Activated T-helper 2 cell treated with anti-CD3 and anti-CD28 coated beads, Interferon-gamma antibody, Interleukin-2, Interleukin-4, amounts not matched to agents 10 μg/mL and 5 μg/mL and 100 μg/mL, durations not matched to agents 14 hours and 24 hours and 36 hours (primary cell): Measurements from ENCODE around the gene RXRG. TPM values are rescaled to one million over a fixed set of nuclear protein-coding genes. Genes with fewer than 3 reads are reported as not detected.

Experiments used
- DNase-seq: peaks from one replicate; pipeline ENCODE4 v3.0.0; 2021; ENCODE audit warnings: low spot score
- H3K27ac Mint-ChIP-seq: one replicate; pipeline ENCODE4 v1.8.0; 2021; ENCODE audit warnings: mixed read lengths
- H3K27me3 Mint-ChIP-seq: one replicate; pipeline ENCODE4 v1.8.0; 2021; ENCODE audit warnings: low read depth, mixed read lengths
- H3K36me3 Mint-ChIP-seq: one replicate; pipeline ENCODE4 v1.8.0; 2021; ENCODE audit warnings: low read depth, mixed read lengths
- H3K4me1 Mint-ChIP-seq: one replicate; pipeline ENCODE4 v1.8.0; 2021; ENCODE audit warnings: low read depth, mixed read lengths
- H3K4me3 Mint-ChIP-seq: one replicate; pipeline ENCODE4 v1.8.0; 2021; ENCODE audit warnings: low read depth, mild to moderate bottlenecking, moderate library complexity, mixed read lengths
- H3K9me3 Mint-ChIP-seq: one replicate; pipeline ENCODE4 v1.8.0; 2021; ENCODE audit warnings: mixed read lengths
- intact Hi-C: fragments of 100-400 bp; cut with micrococcal nuclease; formaldehyde crosslinking; loops from one replicate; pipeline ENCODE4 v1.15.1; 2023
- total RNA-seq: library from RNA; stranded (reverse); gene quantifications from 2 replicates; pipeline ENCODE4 v1.2.3, GENCODE V29; 2022

Gene RXRG
- total RNA-seq, 1 donor from 2014 or later, result not detected

DNA sequence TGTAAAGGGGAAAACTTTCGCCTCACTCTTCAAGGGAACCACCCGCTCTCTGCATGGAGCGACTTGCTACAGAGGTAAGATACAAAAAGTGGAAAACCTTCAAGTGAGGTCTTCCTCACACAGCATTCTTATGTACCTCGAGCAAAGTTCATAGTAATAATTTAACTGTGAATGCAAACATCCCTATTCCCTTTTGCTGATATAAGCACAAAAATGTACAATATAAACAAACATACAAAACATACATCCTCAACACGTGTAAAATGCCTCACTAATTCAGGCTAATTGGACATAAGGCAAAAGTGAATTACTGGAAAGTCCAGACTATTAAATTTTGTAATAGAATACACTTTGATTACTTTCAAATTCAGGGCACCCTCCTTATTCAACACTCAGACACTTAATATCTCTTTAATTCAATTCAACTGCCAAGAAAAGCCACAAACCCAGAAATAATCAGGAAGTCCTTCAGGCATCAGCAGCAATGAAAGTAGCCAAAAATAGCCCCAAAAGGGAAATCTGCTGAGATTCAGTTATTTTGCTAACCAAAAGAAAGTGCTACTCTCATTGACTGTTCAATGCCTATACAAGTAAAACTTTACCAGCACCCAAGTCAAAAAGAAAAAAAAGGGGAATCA, 73.2 kb downstream of the RXRG start:
- no peak overlapping the region for H3K4me3 Mint-ChIP-seq
- H3K27ac Mint-ChIP-seq, result no peak overlapping the region
- H3K27me3 Mint-ChIP-seq, result peaks cover 68% of the 10 kb centered on the region
- intact Hi-C loops, result no loop called here
- peaks cover 10% of the 10 kb centered on the region for H3K4me1 Mint-ChIP-seq
- H3K36me3 Mint-ChIP-seq, result no peaks in the 10 kb centered on the region
- no peak for DNase-seq
- no peaks in the 10 kb centered on the region for H3K9me3 Mint-ChIP-seq

DNA sequence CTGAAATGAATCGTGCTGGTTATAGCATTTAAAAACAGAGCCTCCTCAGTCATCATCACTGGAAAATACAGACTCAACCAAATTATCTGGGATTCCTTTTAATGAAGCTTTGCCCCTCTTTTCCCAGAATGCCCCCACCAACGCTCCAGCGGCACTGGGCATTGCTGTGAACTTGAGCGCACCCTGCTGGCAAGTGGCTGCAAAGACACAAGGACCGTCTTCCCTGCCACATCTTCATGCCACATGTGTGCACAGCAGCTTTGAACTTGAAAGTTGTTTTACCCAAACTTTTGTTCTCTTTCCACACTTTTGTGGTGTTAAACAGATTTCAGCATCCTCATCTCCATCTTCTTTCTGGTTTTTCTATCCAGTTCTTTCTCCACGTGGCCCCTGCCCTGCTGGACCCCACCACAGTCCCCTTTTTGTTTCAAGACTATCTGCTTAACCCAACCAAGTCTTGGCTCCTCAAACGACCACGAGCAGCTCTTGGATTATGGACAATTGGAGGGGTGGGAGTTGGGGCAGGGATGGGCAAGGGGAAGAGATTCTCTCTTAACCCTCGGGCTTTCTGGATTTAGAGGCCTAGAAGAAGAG, 75.6 kb downstream of the RXRG start:
- Mint-ChIP-seq H3K27ac (no peak overlapping the region), H3K27me3 (peaks cover 62% of the 10 kb centered on the region), H3K36me3 (no peaks in the 10 kb centered on the region), H3K9me3 (no peaks in the 10 kb centered on the region), H3K4me1 (peaks cover 3% of the 10 kb centered on the region), H3K4me3 (no peak overlapping the region)
- intact Hi-C loops, result no loop called here
- peak; percentile 28 for DNase-seq

DNA sequence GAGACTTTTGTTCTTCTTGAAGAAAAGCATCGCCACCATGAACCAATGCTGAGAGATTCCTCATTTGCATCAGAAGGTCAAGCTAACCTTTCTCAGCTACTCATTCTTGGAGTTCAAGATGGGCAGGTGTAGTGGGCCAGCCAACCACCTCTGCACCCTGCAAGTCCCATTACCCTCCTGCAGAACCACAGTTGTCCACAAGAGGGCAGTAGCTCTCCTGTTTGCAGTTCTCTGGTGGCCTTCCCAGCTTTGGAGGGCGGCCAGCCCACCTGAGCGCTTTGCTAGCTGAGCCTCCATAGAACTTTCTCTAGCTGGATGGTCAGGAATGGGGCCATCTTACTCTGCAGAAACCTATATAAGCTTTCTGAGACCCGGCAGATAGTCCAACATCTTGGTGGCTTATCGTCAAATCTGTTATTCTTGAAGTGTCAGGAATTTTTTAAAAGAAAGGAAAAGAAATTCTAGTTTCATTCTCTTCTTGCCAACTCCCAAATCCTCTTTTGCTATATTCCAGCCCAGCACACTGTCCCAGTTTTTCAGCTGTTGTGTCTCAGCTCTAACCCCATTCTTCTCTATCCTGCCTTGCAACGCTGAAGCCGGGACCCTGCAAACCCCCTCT, 77.4 kb downstream of the RXRG start:
- Mint-ChIP-seq H3K36me3 (no peaks in the 10 kb centered on the region), H3K27me3 (peaks cover 52% of the 10 kb centered on the region), H3K4me3 (no peak overlapping the region), H3K4me1 (peaks cover 3% of the 10 kb centered on the region), H3K27ac (no peak overlapping the region), H3K9me3 (no peaks in the 10 kb centered on the region)
- intact Hi-C loops, result no loop called here
- DNase-seq, result peak; percentile 50

DNA sequence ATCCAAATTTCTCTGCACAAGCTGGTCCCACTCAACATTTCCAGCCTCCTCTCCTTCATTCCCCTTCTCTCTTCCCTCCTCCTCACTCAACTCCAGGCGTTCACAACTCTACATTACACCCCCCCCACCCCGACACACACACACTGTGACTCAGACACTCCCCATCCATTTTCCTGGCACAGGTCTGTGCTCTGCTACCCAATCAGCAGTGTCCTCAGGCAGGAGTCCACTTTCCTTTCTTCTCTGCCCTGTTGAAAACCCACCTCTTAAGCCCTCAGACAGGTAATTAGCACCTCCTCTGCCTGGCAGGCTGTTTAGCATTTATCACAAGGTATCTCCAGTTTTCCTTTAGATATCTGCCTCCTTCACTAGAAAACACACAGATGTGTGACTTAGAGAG, 79.6 kb downstream of the RXRG start:
- H3K4me1 Mint-ChIP-seq, result no peaks in the 10 kb centered on the region
- DNase-seq, result no peak
- peaks cover 49% of the 10 kb centered on the region for H3K27me3 Mint-ChIP-seq
- intact Hi-C loops, result no loop called here
- H3K36me3 Mint-ChIP-seq, result no peaks in the 10 kb centered on the region
- H3K9me3 Mint-ChIP-seq, result no peaks in the 10 kb centered on the region
- no peak overlapping the region for H3K27ac Mint-ChIP-seq
- no peak overlapping the region for H3K4me3 Mint-ChIP-seq

DNA sequence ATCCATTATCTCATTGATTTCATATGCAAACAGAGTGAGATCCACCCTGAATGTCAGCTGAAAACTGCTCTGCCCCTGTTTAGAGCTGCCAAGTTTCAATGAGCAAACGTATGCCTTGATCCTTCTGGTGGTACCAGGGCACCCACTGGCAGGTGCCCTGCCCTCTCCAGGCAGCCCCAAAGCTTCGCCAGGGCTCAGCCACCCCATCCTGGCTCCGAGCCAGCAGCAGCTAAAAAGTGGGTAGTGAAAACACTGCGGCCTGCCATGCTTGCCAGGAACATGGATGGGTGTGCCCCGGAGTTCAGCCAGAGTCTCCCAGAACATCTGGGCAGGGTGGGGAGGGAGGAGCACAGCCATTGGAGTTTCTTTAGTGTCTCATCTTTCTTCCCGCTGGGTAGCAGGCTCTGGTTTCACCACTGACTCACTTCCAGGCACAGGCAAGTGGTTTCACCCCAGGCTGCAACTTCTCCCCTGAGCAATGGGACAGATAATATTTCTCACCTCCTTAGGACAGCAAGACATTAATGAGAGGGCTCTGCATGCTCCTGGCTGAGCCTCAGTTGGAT, 80.3 kb downstream of the RXRG start:
- intact Hi-C loops, result no loop called here
- H3K9me3 Mint-ChIP-seq, result no peaks in the 10 kb centered on the region
- H3K36me3 Mint-ChIP-seq, result no peaks in the 10 kb centered on the region
- no peak for DNase-seq
- H3K4me3 Mint-ChIP-seq, result no peak overlapping the region
- peaks cover 55% of the 10 kb centered on the region for H3K27me3 Mint-ChIP-seq
- H3K27ac Mint-ChIP-seq, result no peak overlapping the region
- H3K4me1 Mint-ChIP-seq, result no peaks in the 10 kb centered on the region

DNA sequence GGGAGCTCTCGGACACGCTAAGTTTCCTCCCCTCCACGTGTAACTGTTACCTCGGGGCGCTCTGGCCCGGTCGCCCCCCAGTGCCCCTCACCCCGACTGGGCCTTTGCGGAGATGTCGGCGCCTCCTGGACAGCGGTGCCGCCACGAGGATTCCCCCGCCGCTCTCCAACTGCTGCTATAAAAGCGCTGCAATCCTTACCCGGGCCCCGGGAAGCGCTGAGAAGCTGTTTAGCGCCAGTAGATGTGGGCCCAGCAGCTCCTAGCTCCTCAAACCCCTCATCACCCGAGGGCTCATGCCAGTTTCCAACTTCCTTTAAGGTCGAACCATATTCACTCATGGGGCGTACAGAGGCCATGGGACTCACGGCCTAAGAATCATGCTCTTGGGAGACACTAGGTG, 88.0 kb downstream of the RXRG start:
- Mint-ChIP-seq H3K36me3 (no peaks in the 10 kb centered on the region), H3K27ac (no peak overlapping the region), H3K9me3 (no peaks in the 10 kb centered on the region), H3K4me3 (no peak overlapping the region), H3K27me3 (peaks cover 76% of the 10 kb centered on the region), H3K4me1 (peaks cover 2% of the 10 kb centered on the region)
- intact Hi-C loops, result no loop called here
- DNase-seq, result no peak

DNA sequence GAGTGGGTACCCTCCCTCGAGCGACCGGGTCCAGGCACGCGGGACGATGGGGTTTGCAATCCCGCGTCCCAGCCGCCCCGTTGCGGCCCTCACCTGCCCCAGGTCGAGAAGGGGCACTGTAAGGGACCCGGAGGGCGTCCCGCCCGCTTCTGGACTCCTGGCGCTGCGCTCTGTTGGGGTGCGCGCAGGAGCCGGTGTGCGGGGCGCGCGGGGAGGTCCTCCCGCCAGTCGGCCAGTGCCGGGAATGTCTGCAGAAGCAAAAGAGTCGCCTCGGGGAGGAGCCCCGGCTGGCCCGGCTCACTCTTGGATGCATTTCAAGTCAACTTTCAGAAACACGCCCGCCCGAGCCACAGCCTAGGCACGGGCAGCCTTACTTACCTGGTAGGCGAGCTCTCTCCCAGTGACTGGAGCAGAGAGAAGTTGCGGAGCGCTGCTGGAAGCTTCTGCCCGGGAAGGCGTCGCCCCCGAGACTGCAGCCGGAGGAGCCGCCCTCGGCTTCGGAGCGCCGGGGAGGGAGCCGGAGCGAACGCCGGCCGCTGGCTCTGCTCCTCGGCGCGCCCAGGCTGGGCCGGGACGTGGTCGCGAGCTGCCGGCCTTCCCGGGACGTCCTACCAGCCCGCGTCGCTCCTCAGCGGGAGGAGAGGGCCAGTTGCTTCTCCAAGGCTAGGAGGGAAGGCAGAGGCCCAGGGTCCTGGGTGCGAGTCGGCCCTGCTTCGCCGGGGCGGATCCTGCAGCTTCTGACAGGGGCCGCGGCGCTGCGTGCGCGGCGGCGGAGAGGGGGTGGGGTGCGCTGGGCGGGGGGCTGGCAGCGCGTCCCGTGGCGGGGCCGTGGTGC, 88.7 kb downstream of the RXRG start, which contains the start of gene LMX1A:
LMX1A (minus strand) TSS at position 739 of the 835 bp plus-strand sequence. CDS start 1,156 bp downstream, outside the sequence.
- H3K4me1 Mint-ChIP-seq, result peaks cover 2% of the 10 kb centered on the region
- H3K4me3 Mint-ChIP-seq, result no peak within 1 kb of the TSS
- H3K27me3 Mint-ChIP-seq, result peaks cover 79% of the 10 kb centered on the region
- DNase-seq, result no peak
- H3K36me3 Mint-ChIP-seq, result no peaks in the 10 kb centered on the region
- no peak within 1 kb of the TSS for H3K27ac Mint-ChIP-seq
- intact Hi-C loops, result no loop called here
- H3K9me3 Mint-ChIP-seq, result no peaks in the 10 kb centered on the region

DNA sequence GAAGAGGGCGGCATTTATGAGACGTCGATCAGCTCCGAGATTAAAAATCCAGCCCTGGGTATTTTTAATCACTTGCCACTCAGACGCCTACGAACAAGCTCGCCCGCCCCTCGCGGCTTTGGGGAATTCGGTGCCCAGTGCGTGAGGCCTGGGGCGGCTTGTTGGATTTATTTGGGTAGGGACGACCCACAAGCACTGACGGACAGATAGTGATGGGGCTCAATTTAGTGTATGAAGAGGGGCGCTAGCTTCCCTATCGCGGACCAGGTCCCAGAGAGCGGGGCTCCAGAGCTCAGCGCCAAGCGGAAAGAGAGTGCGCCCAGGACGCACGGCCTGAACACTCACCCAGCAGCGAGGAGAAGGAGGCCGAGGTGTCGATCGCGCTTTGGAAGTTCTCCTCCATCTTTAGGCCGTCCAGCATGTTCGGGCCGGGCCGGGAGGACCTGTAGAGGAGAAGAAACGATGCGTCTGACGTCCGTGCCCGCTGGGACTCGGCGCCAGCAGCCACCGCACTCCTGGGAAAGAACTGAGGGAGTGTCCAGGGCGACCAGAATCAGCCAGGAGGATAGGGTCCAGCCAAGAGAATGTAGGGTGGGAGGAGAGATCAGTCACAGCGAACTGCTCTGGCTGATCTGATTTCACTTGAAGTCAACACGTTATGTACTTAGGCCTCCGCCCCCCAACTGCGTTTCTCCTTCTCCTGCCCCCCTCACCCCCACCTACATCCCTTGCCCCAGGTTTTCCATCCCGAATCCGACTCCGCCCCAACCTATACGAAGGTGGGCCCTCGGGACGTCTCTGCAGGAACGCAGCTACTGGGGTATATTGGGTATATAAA, 89.6 kb downstream of the RXRG start:
- no peak for DNase-seq
- Mint-ChIP-seq H3K4me1 (peaks cover 2% of the 10 kb centered on the region), H3K4me3 (no peak overlapping the region), H3K36me3 (no peaks in the 10 kb centered on the region), H3K27me3 (peaks cover 80% of the 10 kb centered on the region), H3K27ac (no peak overlapping the region), H3K9me3 (no peaks in the 10 kb centered on the region)
- intact Hi-C loops, result no loop called here

DNA sequence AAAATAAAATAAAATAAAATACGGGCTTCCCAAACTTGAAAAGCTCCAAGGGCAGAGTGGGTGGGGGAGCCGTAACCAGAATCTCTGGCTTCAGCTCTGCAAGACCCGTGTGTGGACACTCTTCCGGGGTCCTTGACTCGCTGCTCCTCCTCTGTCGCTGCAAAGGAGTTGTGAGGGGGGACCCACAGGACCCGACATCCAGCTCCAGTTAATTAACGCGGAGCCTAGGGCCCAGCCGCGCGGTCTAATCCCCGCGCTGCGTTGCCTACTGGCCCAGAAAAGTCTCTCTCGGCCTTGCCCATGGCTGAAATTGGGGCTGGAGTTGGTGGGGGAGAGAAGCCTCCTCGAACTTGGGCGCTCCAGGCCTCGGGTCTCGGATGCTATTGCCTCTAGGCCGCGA, 90.2 kb downstream of the RXRG start:
- DNase-seq, result no peak
- Mint-ChIP-seq H3K27ac (no peak overlapping the region), H3K9me3 (no peaks in the 10 kb centered on the region), H3K27me3 (peaks cover 80% of the 10 kb centered on the region), H3K36me3 (no peaks in the 10 kb centered on the region), H3K4me1 (peaks cover 2% of the 10 kb centered on the region), H3K4me3 (no peak overlapping the region)
- intact Hi-C loops, result loop anchor here (5.0 kb wide), 3 partner anchors 93 to 808 kb away; partner anchors contain the start of gene RXRG

DNA sequence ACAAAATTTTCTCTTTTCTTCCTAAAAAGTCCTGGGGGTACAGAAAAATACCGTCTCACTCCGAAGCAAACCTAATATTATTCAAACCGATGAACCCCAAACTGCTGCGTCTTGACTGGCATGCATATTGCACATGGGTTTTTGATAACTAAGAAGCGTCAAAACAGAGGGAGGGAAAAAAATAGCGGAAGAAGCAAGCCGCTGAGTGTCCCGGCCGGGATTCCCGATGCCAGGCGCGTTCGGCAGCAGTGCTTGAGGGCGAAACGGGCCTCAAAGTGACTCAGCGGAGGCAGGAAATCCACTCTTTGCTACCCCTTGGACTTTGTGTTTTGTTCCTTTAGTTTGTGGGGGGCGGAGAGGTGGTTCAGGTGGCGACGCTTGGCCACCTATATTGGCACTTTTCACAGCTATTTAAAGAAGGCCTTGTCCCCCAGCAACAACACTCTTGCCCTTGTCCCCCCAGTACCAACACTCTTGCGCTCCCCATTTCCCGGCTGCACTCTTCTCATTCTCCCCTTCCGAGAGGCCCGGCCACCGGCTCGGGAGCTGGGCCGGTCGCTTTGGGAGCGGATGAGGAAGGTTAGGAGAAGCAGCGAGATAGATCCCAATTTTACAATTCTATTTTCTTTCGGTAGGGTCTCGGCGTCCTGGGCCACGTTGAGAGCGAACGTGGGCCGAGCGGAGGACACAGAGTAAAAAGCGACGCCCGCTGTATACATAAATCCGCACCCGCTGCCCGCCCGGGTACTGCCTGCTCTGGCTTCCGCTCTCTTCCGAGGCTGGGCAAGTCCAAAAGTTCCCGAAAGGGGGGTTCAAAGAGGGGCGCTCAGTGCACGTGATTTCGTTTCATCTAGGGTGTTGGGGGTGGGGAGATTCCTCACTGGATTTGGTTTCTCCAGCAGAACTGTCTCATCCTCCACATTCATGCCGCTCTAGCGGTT, 90.9 kb downstream of the RXRG start:
- Mint-ChIP-seq H3K36me3 (no peaks in the 10 kb centered on the region), H3K27ac (no peak overlapping the region), H3K4me1 (peaks cover 2% of the 10 kb centered on the region), H3K9me3 (no peaks in the 10 kb centered on the region), H3K27me3 (peaks cover 85% of the 10 kb centered on the region), H3K4me3 (no peak overlapping the region)
- intact Hi-C loops, result loop anchor here (5.0 kb wide), 3 partner anchors 93 to 808 kb away; partner anchors contain the start of gene RXRG
- DNase-seq, result no peak
